Activated CD4-positive, alpha-beta T cell treated with anti-CD3 and anti-CD28 coated beads, Interleukin-2, amount 10 ng/mL, durations not matched to agents 24 days and 14 days (primary cell): ENCODE data around the gene TWNK. TPM values are rescaled to one million over a fixed set of nuclear protein-coding genes. Genes with fewer than 3 reads are reported as not detected.
"Not testable (repeated sequence)": the region's sequence is repeated elsewhere in the genome, so short reads cannot be mapped to it uniquely, and the experiment has no call there.

Source experiments
- DNase-seq: peaks from one replicate; pipeline ENCODE4 v3.0.0; 2022
- H3K27ac Mint-ChIP-seq: one replicate; pipeline ENCODE4 v1.8.0; 2022; ENCODE audit warnings: mild to moderate bottlenecking, mixed read lengths
- H3K27me3 Mint-ChIP-seq: one replicate; pipeline ENCODE4 v1.8.0; 2022; ENCODE audit warnings: mixed read lengths
- H3K36me3 Mint-ChIP-seq: one replicate; pipeline ENCODE4 v1.8.0; 2022; ENCODE audit warnings: low read depth, mild to moderate bottlenecking, mixed read lengths
- H3K4me1 Mint-ChIP-seq: one replicate; pipeline ENCODE4 v1.8.0; 2021; ENCODE audit warnings: mixed read lengths
- H3K4me3 Mint-ChIP-seq: one replicate; pipeline ENCODE4 v1.8.0; 2022; ENCODE audit warnings: mild to moderate bottlenecking, moderate library complexity, mixed read lengths
- H3K9me3 Mint-ChIP-seq: one replicate; pipeline ENCODE4 v1.8.0; 2021; ENCODE audit warnings: mixed read lengths
- intact Hi-C: fragments of 100-400 bp; cut with micrococcal nuclease; formaldehyde crosslinking; loops from one replicate; pipeline ENCODE4 v1.15.1; 2023
- total RNA-seq: library from RNA; stranded (reverse); gene quantifications from 2 replicates; pipeline ENCODE4 v1.2.3, GENCODE V29; 2022

TWNK gene
- total RNA-seq, 1 donor from 2014 or later: 41.1 TPM

DNA sequence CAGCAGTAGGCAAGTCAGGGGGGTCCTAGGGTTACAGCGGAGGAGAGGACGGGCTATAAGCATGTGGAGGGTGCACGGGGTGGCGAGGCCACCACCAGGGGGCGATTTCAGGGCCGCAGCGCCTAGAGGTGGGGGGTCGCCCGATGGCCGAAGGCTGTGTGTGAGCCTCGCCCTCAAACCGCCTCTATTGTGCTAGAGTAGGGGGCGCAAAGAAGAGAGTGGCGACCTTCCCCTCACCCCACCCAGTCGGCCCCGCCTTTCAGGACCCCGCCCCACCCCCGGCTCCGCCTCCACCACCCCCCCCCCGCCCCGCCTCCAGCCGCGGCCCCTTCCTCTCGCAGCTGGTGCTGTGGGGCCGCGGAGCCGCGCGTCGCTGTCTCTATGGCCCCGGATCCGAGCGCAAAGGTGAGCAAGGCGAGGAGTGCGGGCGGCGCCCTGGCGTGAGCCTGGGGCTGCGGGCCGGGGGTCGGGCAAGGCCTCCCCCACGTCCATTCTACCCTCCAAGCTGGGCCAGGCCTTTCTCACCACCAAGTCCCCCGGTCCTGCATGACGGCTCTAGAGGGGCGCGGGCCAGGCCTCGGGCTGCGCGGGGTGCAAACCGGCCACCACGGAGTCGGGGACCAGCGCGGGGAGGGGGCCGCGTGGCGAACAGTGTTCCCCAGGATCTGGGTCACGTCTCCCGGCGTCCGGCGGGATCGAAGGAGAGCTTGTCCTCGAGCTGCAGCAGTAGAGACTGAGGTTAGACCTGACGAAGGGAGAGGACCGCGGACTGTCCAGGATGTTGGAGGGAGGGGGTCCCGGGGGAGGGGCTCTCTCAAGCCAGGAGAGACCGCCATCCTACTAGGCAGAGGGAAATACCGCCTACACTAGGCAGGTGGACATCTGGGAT lies 17.9 kb upstream of the TWNK start, which contains the start of gene SEMA4G:
Gene SEMA4G, plus strand, starts transcription at position 318 of the 889 bp plus-strand sequence. CDS start 3,409 bp downstream, outside the sequence.
- Mint-ChIP-seq H3K27me3 (peaks cover 6% of the 10 kb centered on the region), H3K36me3 (peaks cover 6% of the 10 kb centered on the region), H3K9me3 (no peaks in the 10 kb centered on the region), H3K4me3 (peak within 1 kb of the TSS; percentile 72), H3K27ac (no peak within 1 kb of the TSS), H3K4me1 (peaks cover 6% of the 10 kb centered on the region)
- DNase-seq: peak; percentile 82
- intact Hi-C loops: loop anchor here (1.0 kb wide), 2 partner anchors 27 to 45 kb away; no protein-coding TSS in a partner anchor

- peaks cover 6% of the 10 kb centered on the region for H3K27me3 Mint-ChIP-seq
- no peak overlapping the region for H3K27ac Mint-ChIP-seq
- peak; percentile 68 for DNase-seq
- peaks cover 6% of the 10 kb centered on the region for H3K4me1 Mint-ChIP-seq
- intact Hi-C loops: no loop called here
- H3K9me3 Mint-ChIP-seq: no peaks in the 10 kb centered on the region
- peaks cover 6% of the 10 kb centered on the region for H3K36me3 Mint-ChIP-seq
- H3K4me3 Mint-ChIP-seq: peak overlapping the region; percentile 71
Observed at GRCh38 chr10:100970076-100970913, 17.0 kb upstream of the TWNK start.

- Mint-ChIP-seq H3K36me3 (peaks cover 2% of the 10 kb centered on the region), H3K4me3 (peak overlapping the region; percentile 71), H3K4me1 (peaks cover 6% of the 10 kb centered on the region), H3K27me3 (peaks cover 6% of the 10 kb centered on the region), H3K9me3 (no peaks in the 10 kb centered on the region), H3K27ac (no peak overlapping the region)
- no peak for DNase-seq
- intact Hi-C loops: no loop called here
Observed at GRCh38 chr10:100970914-100971811, 16.2 kb upstream of the TWNK start.

GRCh38 chr10:100972115-100972903 lies 15.0 kb upstream of the TWNK start:
- Mint-ChIP-seq H3K36me3 (peaks cover 2% of the 10 kb centered on the region), H3K4me1 (peaks cover 6% of the 10 kb centered on the region), H3K27me3 (peaks cover 6% of the 10 kb centered on the region), H3K9me3 (no peaks in the 10 kb centered on the region), H3K4me3 (no peak overlapping the region), H3K27ac (no peak overlapping the region)
- intact Hi-C loops: no loop called here
- no peak for DNase-seq

DNA sequence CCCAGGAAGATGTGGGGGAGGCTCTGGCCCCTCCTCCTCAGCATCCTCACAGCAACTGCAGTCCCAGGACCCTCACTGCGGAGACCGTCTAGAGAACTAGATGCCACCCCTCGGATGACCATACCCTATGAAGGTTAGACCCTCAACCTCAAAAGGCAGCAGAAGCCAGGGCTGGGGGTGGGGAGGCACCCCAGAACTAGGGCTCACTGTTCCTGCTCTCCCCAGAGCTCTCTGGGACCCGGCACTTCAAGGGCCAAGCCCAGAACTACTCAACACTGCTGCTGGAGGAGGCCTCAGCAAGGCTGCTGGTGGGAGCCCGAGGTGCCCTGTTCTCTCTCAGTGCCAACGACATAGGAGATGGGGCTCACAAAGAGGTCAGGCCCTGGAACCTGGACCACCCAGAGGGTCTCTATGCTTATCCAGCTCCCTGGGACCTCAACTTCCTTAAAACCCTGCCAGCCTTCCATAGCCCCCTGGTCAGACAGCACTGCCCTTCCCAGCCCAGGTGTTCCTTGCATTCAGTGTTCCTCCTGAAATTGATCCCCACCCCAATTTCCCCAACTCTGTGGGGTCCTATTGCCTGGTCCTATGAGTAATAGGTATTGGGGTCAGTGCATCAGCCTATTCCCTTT lies 14.3 kb upstream of the TWNK start:
- H3K9me3 Mint-ChIP-seq: no peaks in the 10 kb centered on the region
- H3K27me3 Mint-ChIP-seq: peaks cover 6% of the 10 kb centered on the region
- intact Hi-C loops: no loop called here
- H3K4me1 Mint-ChIP-seq: peaks cover 6% of the 10 kb centered on the region
- no peak for DNase-seq
- H3K27ac Mint-ChIP-seq: no peak overlapping the region
- no peaks in the 10 kb centered on the region for H3K36me3 Mint-ChIP-seq
- no peak overlapping the region for H3K4me3 Mint-ChIP-seq

GRCh38 chr10:100975397-100975796 lies 11.9 kb upstream of the TWNK start:
- H3K4me3 Mint-ChIP-seq, DNase-seq, H3K27me3 Mint-ChIP-seq: not testable (repeated sequence)

GRCh38 chr10:100976906-100977305 lies 10.4 kb upstream of the TWNK start:
- Mint-ChIP-seq H3K27ac (no peak overlapping the region), H3K36me3 (no peaks in the 10 kb centered on the region), H3K27me3 (peaks cover 2% of the 10 kb centered on the region), H3K9me3 (no peaks in the 10 kb centered on the region), H3K4me1 (no peaks in the 10 kb centered on the region), H3K4me3 (no peak overlapping the region)
- intact Hi-C loops: no loop called here
- DNase-seq: no peak

More at GRCh38 chr10:100975397-100975796, 11.9 kb upstream of the TWNK start:
- H3K36me3 Mint-ChIP-seq, H3K27ac Mint-ChIP-seq, intact Hi-C loops, H3K9me3 Mint-ChIP-seq, H3K4me1 Mint-ChIP-seq: not testable (repeated sequence)

DNA sequence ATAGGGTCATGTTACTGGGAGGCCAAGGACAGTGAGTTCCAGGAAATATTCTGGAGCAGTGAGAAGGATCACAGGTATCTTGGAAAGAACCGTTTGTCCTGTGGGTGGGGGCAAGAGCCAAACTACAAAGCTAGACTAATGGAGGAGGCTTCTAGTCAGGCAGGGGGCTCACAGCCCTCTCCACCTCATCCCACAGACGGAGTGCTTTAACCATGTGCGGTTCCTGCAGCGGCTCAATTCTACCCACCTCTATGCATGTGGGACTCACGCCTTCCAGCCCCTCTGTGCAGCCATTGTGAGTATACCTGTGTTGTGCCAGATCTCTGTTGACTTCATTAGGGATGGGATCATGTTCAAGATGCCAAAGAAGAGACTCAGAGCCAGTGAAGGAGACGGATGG lies 9.9 kb upstream of the TWNK start:
- Mint-ChIP-seq H3K4me1 (no peaks in the 10 kb centered on the region), H3K27me3 (peaks cover 2% of the 10 kb centered on the region), H3K9me3 (no peaks in the 10 kb centered on the region), H3K27ac (no peak overlapping the region), H3K36me3 (no peaks in the 10 kb centered on the region), H3K4me3 (no peak overlapping the region)
- no peak for DNase-seq
- intact Hi-C loops: no loop called here

- Mint-ChIP-seq H3K4me1 (no peaks in the 10 kb centered on the region), H3K36me3 (peaks cover 2% of the 10 kb centered on the region), H3K27ac (no peak overlapping the region), H3K9me3 (no peaks in the 10 kb centered on the region), H3K4me3 (no peak overlapping the region), H3K27me3 (peaks cover 2% of the 10 kb centered on the region)
- DNase-seq: no peak
- intact Hi-C loops: no loop called here
Observed at GRCh38 chr10:100978121-100978900, 9.0 kb upstream of the TWNK start.

GRCh38 chr10:100978901-100979195 lies 8.5 kb upstream of the TWNK start:
- intact Hi-C loops: no loop called here
- no peak overlapping the region for H3K27ac Mint-ChIP-seq
- H3K36me3 Mint-ChIP-seq: peaks cover 2% of the 10 kb centered on the region
- H3K27me3 Mint-ChIP-seq: no peaks in the 10 kb centered on the region
- DNase-seq: no peak
- no peaks in the 10 kb centered on the region for H3K4me1 Mint-ChIP-seq
- no peak overlapping the region for H3K4me3 Mint-ChIP-seq
- no peaks in the 10 kb centered on the region for H3K9me3 Mint-ChIP-seq

DNA sequence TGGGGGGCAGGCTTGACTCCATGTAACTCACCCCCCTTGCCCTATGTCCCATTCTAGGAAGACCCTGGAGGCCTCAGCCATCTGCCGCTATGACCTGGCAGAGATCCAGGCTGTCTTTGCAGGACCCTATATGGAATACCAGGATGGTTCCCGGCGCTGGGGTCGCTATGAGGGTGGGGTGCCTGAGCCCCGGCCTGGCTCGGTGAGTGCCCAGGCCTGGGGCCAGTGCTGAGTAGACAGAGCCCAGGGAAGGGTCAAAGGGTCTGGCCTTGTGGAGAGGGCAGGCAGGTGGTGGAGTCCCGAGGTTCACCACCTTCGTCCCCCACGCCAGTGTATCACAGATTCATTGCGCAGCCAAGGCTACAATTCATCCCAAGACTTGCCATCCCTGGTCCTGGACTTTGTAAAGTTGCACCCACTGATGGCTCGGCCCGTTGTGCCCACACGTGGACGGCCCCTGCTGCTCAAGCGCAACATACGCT lies 7.5 kb upstream of the TWNK start:
- peaks cover 3% of the 10 kb centered on the region for H3K4me1 Mint-ChIP-seq
- DNase-seq: no peak
- no peaks in the 10 kb centered on the region for H3K9me3 Mint-ChIP-seq
- H3K36me3 Mint-ChIP-seq: peaks cover 4% of the 10 kb centered on the region
- no peak overlapping the region for H3K4me3 Mint-ChIP-seq
- H3K27me3 Mint-ChIP-seq: no peaks in the 10 kb centered on the region
- intact Hi-C loops: no loop called here
- H3K27ac Mint-ChIP-seq: no peak overlapping the region

DNA sequence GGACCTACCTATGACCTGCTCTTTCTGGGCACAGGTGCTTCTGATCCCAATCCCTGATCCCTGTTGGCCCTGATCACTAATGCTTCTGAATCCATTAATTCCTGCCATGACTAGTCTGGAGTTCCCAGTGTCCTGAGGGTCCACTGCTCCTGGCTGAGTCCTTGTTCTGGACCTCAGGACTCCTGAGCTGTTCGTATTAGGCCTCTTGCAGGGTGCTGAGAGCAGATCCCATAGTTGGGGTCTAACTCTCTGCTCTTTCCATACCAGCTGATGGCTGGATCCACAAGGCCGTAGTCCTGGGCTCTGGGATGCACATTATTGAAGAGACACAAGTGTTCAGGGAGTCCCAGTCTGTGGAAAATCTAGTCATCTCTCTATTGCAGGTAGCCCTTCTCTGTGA lies 7.0 kb upstream of the TWNK start:
- Mint-ChIP-seq H3K27me3 (no peaks in the 10 kb centered on the region), H3K4me3 (no peak overlapping the region), H3K4me1 (peaks cover 4% of the 10 kb centered on the region), H3K36me3 (peaks cover 4% of the 10 kb centered on the region), H3K9me3 (no peaks in the 10 kb centered on the region), H3K27ac (no peak overlapping the region)
- DNase-seq: no peak
- intact Hi-C loops: no loop called here
